ENCODE data around the gene TMEM106B.

TMEM106B gene

GRCh38 chr7:12194426-12194825, 16.7 kb upstream of the TMEM106B start:
- no peak overlapping the region for H3K4me3 ChIP-seq (replicated peaks in 1 of 2; ENCODE audit: low read depth in 2 of 2, low read length in 2 of 2)
- DNase-seq (ENCODE audit: low read depth in 2 of 2), result no peak
- TF ChIP-seq CTCF (IDR thresholded peaks at IDR 0.05; ENCODE audit: low read depth, low read length), result no peak

- no peak for TF ChIP-seq CTCF (IDR thresholded peaks at IDR 0.05; ENCODE audit: low read depth, low read length)
- DNase-seq (ENCODE audit: low read depth in 2 of 2), result no peak
Observed at GRCh38 chr7:12196386-12196785, 14.7 kb upstream of the TMEM106B start.

GRCh38 chr7:12199363-12199762, 11.7 kb upstream of the TMEM106B start:
- DNase-seq (ENCODE audit: low read depth in 2 of 2), result peak in 1 of 2 donors; percentile 60
- no peak overlapping the region for H3K4me3 ChIP-seq (replicated peaks in 1 of 2; ENCODE audit: low read depth in 2 of 2, low read length in 2 of 2)
- TF ChIP-seq CTCF (IDR thresholded peaks at IDR 0.05; ENCODE audit: low read depth, low read length), result no peak

More at GRCh38 chr7:12196386-12196785, 14.7 kb upstream of the TMEM106B start:
- H3K4me3 ChIP-seq (replicated peaks in 1 of 2; ENCODE audit: low read depth in 2 of 2, low read length in 2 of 2), result no peak overlapping the region

- no peak for TF ChIP-seq CTCF (IDR thresholded peaks at IDR 0.05; ENCODE audit: low read depth, low read length)
- no peak for DNase-seq (ENCODE audit: low read depth in 2 of 2)
Observed at GRCh38 chr7:12207046-12207445, 4.0 kb upstream of the TMEM106B start.

GRCh38 chr7:12209221-12209620, 1.9 kb upstream of the TMEM106B start:
- DNase-seq (ENCODE audit: low read depth in 2 of 2), result no peak
- no peak overlapping the region for H3K4me3 ChIP-seq (replicated peaks in 1 of 2; ENCODE audit: low read depth in 2 of 2, low read length in 2 of 2)
- TF ChIP-seq CTCF (IDR thresholded peaks at IDR 0.05; ENCODE audit: low read depth, low read length), result no peak

More at GRCh38 chr7:12207046-12207445, 4.0 kb upstream of the TMEM106B start:
- H3K4me3 ChIP-seq (replicated peaks in 1 of 2; ENCODE audit: low read depth in 2 of 2, low read length in 2 of 2), result no peak overlapping the region

- TF ChIP-seq CTCF (IDR thresholded peaks at IDR 0.05; ENCODE audit: low read depth, low read length), result no peak
Observed at GRCh38 chr7:12210179-12211053, 678 bp upstream of the TMEM106B start.

More at GRCh38 chr7:12210179-12211053, 678 bp upstream of the TMEM106B start:
- DNase-seq (ENCODE audit: low read depth in 2 of 2), result no peak
- peak overlapping the region; percentile 69 to 85 for H3K4me3 ChIP-seq (replicated peaks in 1 of 2; ENCODE audit: low read depth in 2 of 2, low read length in 2 of 2)
